Activated B cell treated with CpG ODN at 0.5 μM for 24 hours (primary cell): Measurements from ENCODE around the gene ADGRF1. TPM values are rescaled to one million over a fixed set of nuclear protein-coding genes. Genes with fewer than 3 reads are reported as not detected.

Source experiments
- ATAC-seq: fragments of 200-7000 bp; cut with Tn5 transposase; one replicate; pipeline ENCODE4 v1.10.0; 2021; ENCODE audit warnings: low read depth, mild to moderate bottlenecking, moderate library complexity
- CTCF ChIA-PET: fragments of 350-600 bp; sonication (Branson Sonifier 250); formaldehyde crosslinking; loops from one replicate; lab custom pipeline; 2021; ENCODE audit warnings: antibody characterized with exemption; lab: Charles Lee
- POLR2A ChIA-PET: fragments of 350-600 bp; sonication (Branson Sonifier 250); formaldehyde crosslinking; loops from one replicate; lab custom pipeline; 2021; ENCODE audit warnings: antibody characterized with exemption; lab: Charles Lee
- DNase-seq: peaks from one replicate; pipeline ENCODE4 v3.0.0; 2022
- H3K27ac Mint-ChIP-seq: one replicate; pipeline ENCODE4 v1.8.0; 2020; ENCODE audit warnings: mixed read lengths
- H3K27me3 Mint-ChIP-seq: one replicate; pipeline ENCODE4 v1.8.0; 2021; ENCODE audit warnings: mixed read lengths
- H3K36me3 Mint-ChIP-seq: one replicate; pipeline ENCODE4 v1.8.0; 2021; ENCODE audit warnings: low read depth, mixed read lengths
- H3K4me1 Mint-ChIP-seq: one replicate; pipeline ENCODE4 v1.8.0; 2021; ENCODE audit warnings: mixed read lengths
- H3K4me3 Mint-ChIP-seq: one replicate; pipeline ENCODE4 v1.8.0; 2020; ENCODE audit warnings: mild to moderate bottlenecking, mixed read lengths
- H3K9me3 Mint-ChIP-seq: one replicate; pipeline ENCODE4 v1.8.0; 2020; ENCODE audit warnings: mixed read lengths
- intact Hi-C: fragments of 100-400 bp; cut with micrococcal nuclease; formaldehyde crosslinking; loops from one replicate; pipeline ENCODE4 v1.15.1; 2024
- total RNA-seq: library from RNA; stranded (reverse); gene quantifications from 2 replicates; pipeline ENCODE4 v1.2.3, GENCODE V29; 2022
- TF ChIP-seq, protein P1 (sequence below): fragments of 200-600 bp; IDR thresholded peaks from one replicate; pipeline ENCODE4 v1.8.0; 2022; ENCODE audit warnings: antibody characterized with exemption, mild to moderate bottlenecking

The ADGRF1 gene
- total RNA-seq, 1 donor from 2014 or later, result not detected

- intact Hi-C loops, result no loop called here
Observed at GRCh38 chr6:46953921-46954320, 88.2 kb downstream of the ADGRF1 start.

DNA sequence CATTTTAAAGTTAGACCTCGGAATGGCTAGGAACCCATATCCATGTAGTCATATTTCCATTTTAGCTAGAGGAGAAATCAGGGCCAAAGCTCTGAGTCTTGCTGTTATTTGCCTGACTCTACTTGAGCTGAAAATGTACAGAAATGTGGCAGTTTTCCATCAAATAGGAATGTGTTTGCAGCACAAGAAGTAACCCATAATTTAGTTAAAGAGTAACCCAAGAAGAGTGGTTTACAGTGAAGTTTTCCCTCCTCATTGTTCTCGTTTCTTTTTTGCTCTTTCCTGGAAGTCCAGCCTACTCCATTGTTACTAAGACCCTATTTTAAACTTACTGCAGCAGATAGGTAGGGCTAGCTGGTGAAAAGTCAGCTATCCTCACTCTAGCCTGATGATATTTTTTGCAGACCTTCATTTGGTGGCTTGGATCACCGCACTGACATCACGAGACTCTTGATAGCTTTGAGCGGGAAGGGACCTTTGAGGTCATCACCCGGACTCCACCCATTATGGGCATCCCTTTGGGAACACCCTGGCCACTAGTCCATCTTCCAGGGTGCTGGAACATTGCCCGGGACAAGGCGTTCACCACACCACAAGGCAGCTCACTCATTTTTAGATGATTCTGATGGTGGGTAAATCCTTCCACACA, 92.4 kb downstream of the ADGRF1 start:
- H3K9me3 Mint-ChIP-seq, result no peaks in the 10 kb centered on the region
- POLR2A ChIA-PET, result no interaction called here
- CTCF ChIA-PET, result no interaction called here
- no peaks in the 10 kb centered on the region for H3K4me1 Mint-ChIP-seq
- DNase-seq (no peak), ATAC-seq (no peak)
- intact Hi-C loops, result no loop called here
- H3K36me3 Mint-ChIP-seq, result no peaks in the 10 kb centered on the region
- H3K27ac Mint-ChIP-seq, result no peak overlapping the region
- H3K27me3 Mint-ChIP-seq, result peaks cover 4% of the 10 kb centered on the region
- TF ChIP-seq, protein P1, sequence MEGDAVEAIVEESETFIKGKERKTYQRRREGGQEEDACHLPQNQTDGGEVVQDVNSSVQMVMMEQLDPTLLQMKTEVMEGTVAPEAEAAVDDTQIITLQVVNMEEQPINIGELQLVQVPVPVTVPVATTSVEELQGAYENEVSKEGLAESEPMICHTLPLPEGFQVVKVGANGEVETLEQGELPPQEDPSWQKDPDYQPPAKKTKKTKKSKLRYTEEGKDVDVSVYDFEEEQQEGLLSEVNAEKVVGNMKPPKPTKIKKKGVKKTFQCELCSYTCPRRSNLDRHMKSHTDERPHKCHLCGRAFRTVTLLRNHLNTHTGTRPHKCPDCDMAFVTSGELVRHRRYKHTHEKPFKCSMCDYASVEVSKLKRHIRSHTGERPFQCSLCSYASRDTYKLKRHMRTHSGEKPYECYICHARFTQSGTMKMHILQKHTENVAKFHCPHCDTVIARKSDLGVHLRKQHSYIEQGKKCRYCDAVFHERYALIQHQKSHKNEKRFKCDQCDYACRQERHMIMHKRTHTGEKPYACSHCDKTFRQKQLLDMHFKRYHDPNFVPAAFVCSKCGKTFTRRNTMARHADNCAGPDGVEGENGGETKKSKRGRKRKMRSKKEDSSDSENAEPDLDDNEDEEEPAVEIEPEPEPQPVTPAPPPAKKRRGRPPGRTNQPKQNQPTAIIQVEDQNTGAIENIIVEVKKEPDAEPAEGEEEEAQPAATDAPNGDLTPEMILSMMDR, result no peak
- H3K4me3 Mint-ChIP-seq, result no peak overlapping the region

More at GRCh38 chr6:46953921-46954320, 88.2 kb downstream of the ADGRF1 start:
- TF ChIP-seq, protein P1, result no peak
- Mint-ChIP-seq H3K9me3 (no peaks in the 10 kb centered on the region), H3K27me3 (peaks cover 9% of the 10 kb centered on the region), H3K27ac (no peak overlapping the region), H3K36me3 (no peaks in the 10 kb centered on the region), H3K4me3 (no peak overlapping the region), H3K4me1 (no peaks in the 10 kb centered on the region)
- DNase-seq (no peak), ATAC-seq (no peak)
- ChIA-PET POLR2A (no interaction called here), CTCF (no interaction called here)

- ATAC-seq (no peak), DNase-seq (no peak)
- no peak overlapping the region for H3K4me3 Mint-ChIP-seq
- ChIA-PET POLR2A (no interaction called here), CTCF (no interaction called here)
- no peaks in the 10 kb centered on the region for H3K9me3 Mint-ChIP-seq
- H3K27me3 Mint-ChIP-seq, result peaks cover 4% of the 10 kb centered on the region
- intact Hi-C loops, result no loop called here
- H3K4me1 Mint-ChIP-seq, result no peaks in the 10 kb centered on the region
- H3K36me3 Mint-ChIP-seq, result no peaks in the 10 kb centered on the region
- TF ChIP-seq, protein P1, result no peak
- no peak overlapping the region for H3K27ac Mint-ChIP-seq
Observed at GRCh38 chr6:46948699-46949098, 93.4 kb downstream of the ADGRF1 start.

Other genes starting within 250 kb of the ADGRF1 start
- not detected in 2 replicates for gene MEP1A, start 248.9 kb downstream of the ADGRF1 start, total RNA-seq
- not detected in 2 replicates for gene ADGRF5, start 120.4 kb downstream of the ADGRF1 start, total RNA-seq